GM12873 (cell line): ENCODE data around the gene GPR31.

ENCODE experiments used
- CTCF ChIP-seq: IDR thresholded peaks from 2 replicates; pipeline ENCODE4 v1.5.1; 2012; ENCODE audit warnings: low read depth, mild to moderate bottlenecking, moderate library complexity, low read length, control low read depth; ENCODE audit not compliant: insufficient read depth; ENCODE audit errors: missing control alignments

Gene GPR31

GRCh38 chr6:167125855-167126349, 31.9 kb downstream of the GPR31 start:
- TF ChIP-seq CTCF, result no peak

DNA sequence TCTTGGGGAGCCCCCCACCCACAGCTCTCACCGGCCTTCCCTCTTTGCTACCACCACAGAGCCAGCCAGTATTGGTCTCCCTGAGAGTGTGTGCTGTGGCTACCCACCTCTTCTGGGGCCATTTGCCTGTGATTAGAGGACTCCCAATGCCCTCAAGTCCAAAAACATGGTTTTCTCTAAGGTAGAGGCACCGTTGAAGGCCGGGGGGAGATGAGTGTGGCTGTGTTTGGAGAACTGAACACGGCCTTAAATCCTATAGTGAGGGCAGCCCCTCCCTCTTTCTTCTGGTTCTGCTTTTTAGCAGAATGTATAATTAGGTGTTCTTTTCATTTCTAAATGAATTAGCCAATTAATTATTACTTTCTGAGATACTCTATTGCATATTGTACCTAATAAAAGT, 32.4 kb downstream of the GPR31 start:
- no peak for TF ChIP-seq CTCF

DNA sequence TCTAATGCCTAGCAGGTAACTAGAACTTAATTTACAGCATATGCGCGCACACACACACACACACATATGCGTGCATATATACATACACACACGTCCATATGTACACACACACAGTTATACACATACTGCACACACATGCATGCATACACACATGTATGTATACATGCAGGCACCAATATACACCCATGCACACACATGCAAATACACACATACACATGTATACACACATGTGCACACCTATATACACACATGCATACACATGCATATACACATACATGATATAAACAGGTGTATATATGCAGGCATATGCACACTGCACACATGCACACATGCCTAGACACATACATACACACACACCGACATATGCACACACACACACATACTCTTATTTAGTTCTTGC, 33.0 kb downstream of the GPR31 start:
- no peak for TF ChIP-seq CTCF

GRCh38 chr6:167122827-167123657, 34.7 kb downstream of the GPR31 start, which contains the start of gene CCR6:
Gene CCR6, plus strand, starts transcription at chr6:167123096. Its CDS starts 13,039 bp downstream, at chr6:167136135.
- TF ChIP-seq CTCF, result no peak

DNA sequence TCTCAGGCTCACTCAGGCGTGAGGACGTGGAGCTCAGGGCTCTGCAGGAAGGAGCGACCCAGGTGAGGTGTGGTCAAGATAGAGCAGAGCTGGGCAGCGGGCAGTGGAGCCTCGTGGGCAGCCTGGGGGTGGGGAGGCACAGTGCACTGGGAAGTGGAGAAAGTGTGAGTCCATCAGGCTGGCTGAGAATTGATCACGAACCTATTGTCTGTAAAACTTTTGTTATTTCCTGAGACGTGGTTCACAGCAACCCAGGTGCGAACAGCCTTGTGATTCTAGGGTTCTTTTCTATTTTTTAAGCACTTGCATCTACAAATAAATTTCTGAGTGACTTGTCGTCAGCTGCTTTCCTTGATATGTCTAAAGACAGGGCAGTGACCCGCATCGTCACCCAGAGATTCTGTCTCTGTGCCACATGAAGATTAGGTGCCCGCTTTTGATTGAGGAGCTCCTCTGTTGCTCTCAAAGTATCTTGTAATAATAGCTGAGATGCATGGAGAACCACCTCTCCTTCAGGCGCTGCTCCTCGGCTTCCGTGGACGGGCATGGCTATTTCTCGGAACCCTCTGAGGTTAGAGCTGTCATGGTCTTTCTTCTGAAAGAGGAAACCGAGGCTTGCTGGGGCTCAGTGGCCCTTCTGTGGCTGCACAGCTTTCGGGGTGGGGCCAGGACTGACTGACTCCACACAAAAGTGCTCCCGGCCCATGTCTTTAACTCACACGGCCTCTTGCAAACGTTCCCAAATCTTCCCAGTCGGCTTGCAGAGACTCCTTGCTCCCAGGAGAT, 35.5 kb downstream of the GPR31 start:
- TF ChIP-seq CTCF, result no peak

GRCh38 chr6:167121335-167121841, 36.4 kb downstream of the GPR31 start:
- no peak for TF ChIP-seq CTCF

GRCh38 chr6:167120583-167120903, 37.2 kb downstream of the GPR31 start:
- TF ChIP-seq CTCF, result no peak
